Placental epithelial cell (primary cell): ENCODE data around the gene MRPS2. TPM values are rescaled to one million over a fixed set of nuclear protein-coding genes. Genes with fewer than 3 reads are reported as not detected.

Source experiments
- total RNA-seq: library from RNA; depleted of rRNA; stranded (reverse); fragments of >200 nt; gene quantifications from 2 replicates; pipeline ENCODE4 v1.2.3, GENCODE V29; 2012

The MRPS2 gene
- 18.1 and 28.1 TPM in 2 replicates for total RNA-seq

DNA sequence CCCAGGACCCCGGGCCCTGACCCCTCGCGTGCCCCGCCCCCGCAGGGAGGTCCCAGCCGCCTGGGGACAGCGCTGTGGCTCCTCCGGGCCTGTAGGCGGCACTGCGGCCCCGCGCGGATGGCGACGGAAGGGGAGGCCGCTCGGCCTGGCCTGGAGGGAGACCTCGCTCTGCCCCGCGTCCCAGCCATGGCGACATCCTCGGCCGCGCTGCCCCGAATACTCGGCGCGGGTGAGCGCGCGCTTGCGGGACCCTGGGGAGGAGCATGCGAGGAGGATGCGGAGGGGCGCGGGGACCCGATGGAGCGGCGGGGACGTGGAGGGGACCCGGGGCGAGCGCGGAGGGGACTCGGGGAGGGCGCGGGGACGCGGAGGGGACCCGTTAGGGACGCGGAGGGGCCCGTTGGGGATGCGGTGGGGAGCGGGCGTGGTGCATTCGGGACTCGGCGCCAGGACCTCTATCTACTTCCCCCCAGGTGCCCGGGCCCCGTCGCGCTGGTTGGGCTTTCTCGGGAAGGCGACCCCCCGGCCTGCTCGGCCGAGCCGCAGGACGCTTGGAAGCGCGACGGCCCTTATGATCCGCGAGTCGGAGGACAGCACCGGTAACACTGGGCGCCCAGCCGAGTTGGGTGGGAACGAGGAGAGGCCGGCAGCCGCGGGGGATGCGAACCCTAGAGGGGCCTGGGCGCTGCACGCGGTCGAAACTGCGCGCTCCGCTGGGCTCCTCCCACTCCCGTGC lies at the start of gene MRPS2:
MRPS2 (plus strand) TSS at position 158 of the 736 bp plus-strand sequence; CDS start at position 187, 29 bp downstream.

DNA sequence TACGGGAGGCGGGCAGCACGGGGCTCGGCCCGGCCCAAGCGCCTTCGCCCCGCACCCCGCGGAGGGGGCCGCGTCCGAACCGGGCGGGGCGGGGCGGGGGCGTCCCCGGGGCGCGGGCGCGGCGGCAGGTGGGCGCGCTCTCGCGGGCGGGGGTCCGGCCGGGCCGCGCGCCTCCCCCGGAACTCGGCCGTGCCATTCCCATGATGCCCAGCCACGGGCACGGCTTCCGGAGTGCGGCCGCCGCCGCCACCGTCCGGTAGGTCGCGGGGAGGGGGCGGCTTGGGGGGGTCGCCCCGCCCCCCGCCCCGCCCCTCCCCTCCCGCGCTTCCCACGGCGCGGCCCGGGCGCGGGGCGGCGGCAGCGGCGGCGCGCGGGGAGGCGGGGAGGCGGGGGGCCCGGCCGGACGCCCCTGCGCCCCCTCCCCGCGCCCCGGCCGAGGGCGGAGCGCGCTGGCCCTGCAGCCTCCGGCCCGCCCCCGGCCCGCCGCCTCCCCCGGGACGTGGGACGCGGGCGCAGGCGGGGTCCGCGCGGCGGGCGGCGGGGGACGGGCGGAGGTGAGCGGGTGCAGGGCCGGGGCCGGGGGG lies 20.9 kb upstream of the MRPS2 start, which contains the start of gene PPP1R26:
PPP1R26 (plus strand) TSS at position 314 of the 584 bp plus-strand sequence. CDS start 4,729 bp downstream, outside the sequence.

DNA sequence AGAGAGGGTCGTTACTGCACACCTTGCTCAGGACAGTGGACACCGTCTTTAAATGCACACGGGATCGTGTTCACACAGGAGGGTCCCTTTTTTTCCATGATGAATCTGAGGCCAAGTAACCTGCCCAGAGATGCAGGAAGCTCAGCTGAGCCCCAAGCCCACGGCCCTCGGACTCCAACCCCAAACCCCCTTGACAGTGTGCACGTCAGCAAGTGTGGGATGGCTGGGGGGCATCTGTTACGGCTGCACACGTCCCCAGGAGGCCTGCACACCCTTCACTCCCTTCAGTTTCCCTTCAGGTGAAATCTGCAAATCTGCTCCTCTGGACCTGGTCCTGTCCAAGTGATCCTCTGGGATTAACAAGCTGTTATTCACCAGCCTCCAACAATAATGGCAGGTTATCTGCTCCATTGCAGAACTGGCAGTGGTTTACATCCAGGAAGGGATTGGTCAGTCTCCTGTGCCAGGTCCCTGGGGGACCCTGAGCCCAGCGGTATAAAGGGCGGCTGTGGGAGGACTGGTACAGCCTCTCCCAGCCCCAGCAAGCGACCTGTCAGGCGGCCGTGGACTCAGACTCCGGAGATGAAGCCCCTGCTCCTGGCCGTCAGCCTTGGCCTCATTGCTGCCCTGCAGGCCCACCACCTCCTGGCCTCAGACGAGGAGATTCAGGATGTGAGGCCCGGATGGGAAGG lies 20.6 kb downstream of the MRPS2 start, which contains the start of gene LCN1:
LCN1 (plus strand) TSS at position 525 of the 692 bp plus-strand sequence; CDS start at position 583, 58 bp downstream.

DNA sequence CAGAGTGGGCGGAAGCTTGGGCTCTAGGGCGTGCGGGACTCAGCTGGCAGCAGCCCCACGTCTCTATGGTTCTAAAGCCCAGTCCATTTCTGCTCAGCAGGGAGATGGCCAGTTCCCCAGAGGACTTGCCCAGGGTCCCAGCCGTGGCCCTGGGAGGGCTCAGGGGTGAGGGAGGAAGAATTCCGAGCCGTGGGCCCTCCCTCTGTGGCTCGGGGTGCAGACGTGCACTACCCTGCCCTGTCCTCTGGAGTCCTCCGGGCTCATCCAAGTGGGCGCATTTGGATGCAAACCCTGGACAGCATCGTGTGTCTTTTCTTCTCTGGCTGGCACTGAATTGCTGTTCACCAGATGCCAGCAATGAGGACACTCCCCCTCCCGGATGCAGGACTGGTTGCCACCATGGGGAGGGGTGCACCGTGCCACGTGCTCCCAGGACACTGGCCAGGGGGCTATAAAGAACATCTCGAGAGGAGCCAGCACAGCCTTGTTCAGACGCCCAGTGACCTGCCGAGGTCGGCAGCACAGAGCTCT lies 45.2 kb downstream of the MRPS2 start, which contains the start of gene OBP2A:
OBP2A (plus strand) TSS at position 481 of the 531 bp plus-strand sequence. CDS start 55 bp downstream, outside the sequence.

Other genes starting within 250 kb of the MRPS2 start
- gene PPP1R26, start 20.9 kb upstream of the MRPS2 start, total RNA-seq: 7.6 and 10.6 TPM in 2 replicates
- gene LCN1, start 20.8 kb downstream of the MRPS2 start, total RNA-seq: not detected in 2 replicates
- gene OBP2A, start 45.4 kb downstream of the MRPS2 start, total RNA-seq: not detected in 2 replicates
- not detected in 2 replicates for gene PAEP, start 61.1 kb downstream of the MRPS2 start, total RNA-seq
- gene GLT6D1, start 138.9 kb downstream of the MRPS2 start, total RNA-seq: not detected in 2 replicates
- gene LCN9, start 162.6 kb downstream of the MRPS2 start, total RNA-seq: not detected in 2 replicates
- not detected in 2 replicates for gene SOHLH1, start 198.8 kb downstream of the MRPS2 start, total RNA-seq
- not detected in 2 replicates for gene KCNT1, start 201.5 kb downstream of the MRPS2 start, total RNA-seq